HG03460 (cell line): ENCODE results near the gene HSPA14.
"Not testable (repeated sequence)": the region's sequence is repeated elsewhere in the genome, so short reads cannot be mapped to it uniquely, and the experiment has no call there.

ENCODE experiments used
- ATAC-seq: cut with Tn5 transposase; IDR thresholded peaks from one replicate; pipeline ENCODE4 v1.9.1; 2021; ENCODE audit not compliant: unreplicated experiment

Gene HSPA14

DNA sequence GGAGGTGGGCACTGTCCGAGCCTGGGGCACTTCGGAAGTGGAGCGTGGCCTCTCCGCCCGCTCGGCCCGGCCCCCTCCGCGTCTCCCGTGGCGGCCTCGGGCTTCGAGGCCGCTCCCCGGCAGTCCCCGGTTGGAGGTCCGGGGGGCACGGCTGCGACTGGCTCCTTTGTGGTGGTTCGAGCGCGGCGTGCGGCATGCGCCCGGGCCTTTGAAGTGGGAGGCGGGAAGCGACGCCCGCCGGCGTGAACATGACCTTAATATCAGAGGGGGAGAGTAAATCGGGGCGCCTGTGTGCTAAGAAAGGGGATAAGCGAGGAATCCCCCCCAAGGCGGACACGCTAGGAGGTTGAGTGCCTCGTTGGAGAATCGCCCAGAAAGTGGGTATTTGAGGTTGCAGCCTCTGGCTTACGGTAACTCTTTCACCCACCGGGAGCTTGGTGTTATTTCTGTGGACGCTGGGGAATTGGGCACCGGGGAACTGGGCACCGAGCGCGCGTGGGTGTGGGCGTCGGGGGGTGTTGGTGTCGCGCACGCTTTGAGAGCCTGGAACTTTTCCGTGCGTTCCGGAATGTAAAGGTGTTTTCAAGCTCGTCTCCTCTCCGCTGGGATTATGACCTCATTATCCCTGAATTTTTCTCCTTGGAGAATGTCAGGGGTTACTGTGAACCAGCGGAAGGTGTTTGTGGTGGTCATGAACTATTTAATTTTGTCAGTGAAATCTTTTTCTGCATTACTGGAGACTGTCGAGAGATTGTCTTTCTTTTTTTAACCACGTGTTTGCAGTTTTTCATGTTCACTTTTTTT is 41.2 kb downstream of the HSPA14 start:
- peak; percentile 13 for ATAC-seq

DNA sequence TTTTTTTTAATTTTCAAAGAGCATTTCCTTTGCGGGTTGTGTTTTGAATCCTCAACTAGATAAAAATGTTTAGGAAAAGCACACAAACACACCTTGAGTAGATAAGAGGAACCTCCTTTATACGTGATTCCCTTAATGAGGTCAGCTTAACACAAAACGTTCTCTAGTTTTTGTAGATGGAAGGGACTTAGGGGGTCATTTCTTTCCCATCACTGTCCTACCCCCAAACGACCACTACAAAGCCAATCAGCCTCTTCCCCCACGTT is 41.8 kb downstream of the HSPA14 start:
- ATAC-seq, result no peak

- no peak for ATAC-seq
These were observed 42.1 kb downstream of the HSPA14 start for GRCh38 chr10:14880229-14880628.

- no peak for ATAC-seq
These were observed 46.0 kb downstream of the HSPA14 start for GRCh38 chr10:14884082-14884481.

DNA sequence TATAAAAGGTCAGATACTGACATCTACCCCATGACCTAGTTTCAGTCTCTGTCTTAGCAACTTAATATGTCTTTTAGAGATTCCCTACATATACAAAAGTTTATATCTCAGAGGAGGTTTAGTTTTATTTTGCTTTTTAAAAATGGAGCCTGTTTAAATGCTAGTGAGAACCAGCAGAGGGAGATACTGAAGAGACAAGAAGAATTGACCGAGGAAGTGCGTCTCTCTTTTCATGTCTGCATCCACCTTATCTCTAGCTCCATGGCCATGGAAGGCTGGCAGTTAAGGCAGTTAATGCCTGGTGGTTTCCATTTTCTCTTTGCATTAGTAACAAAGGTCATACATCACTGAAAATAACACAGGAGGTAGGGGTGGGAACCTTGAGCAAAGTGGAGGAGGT is 51.2 kb downstream of the HSPA14 start:
- ATAC-seq, result no peak

GRCh38 chr10:14891151-14891550 is 53.0 kb downstream of the HSPA14 start:
- no peak for ATAC-seq

DNA sequence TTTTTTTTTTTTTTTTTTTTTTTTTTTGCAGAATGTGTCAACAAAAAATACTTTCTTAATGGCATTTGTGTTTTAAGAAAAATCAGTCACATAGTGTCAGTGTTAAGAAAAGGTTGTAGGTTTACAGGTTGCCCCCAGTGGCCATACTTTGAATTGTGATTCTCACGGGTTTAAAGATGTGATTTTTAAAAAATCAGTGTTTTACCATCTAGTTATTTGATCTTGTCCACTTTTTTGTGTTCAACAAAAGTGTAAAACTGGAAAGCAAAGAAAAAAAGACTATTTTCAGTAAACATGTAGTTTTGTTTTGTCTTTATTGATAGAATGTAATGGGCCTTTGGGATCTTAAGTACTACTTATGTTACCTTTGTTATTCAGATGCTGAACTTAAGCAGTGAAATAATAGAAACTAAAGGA is 66.2 kb downstream of the HSPA14 start:
- ATAC-seq, result no peak

DNA sequence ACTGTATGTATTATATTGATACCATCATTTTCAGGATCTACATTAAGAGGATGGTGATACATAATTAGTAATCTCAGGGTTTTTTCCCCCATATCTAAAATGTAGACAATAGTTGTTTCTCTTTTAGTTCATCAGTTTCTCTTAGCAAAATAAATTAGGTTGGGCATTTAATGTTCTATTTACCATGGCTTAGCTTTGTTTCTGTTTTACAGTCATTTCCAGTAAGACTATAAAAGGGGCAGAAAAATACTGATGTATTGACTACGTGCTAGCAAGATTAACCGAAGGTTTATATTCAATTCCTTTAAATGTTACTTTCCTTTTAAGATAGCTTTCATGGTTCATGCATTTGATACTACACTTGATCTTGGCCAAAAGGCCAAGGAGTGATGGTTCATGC is 66.8 kb downstream of the HSPA14 start:
- ATAC-seq, result no peak

DNA sequence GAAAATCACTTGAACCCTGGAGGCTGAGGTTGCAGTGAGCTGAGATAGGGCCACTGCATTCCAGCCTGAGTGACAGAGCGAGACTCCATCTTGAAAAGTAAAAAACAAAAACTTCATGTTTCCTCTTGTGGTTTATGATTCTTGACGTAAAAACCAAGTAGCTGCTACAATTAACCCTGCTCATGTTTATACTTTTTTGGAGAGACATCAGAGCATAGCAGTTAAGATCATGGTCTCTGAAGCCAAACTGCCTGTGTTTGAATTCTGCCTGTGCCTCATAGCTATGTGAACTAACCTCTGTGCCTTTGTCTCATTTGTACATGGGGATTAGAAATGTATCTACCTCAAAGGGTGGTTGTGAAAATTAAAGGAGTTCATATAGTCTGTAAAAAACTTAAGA is 67.8 kb downstream of the HSPA14 start:
- no peak for ATAC-seq

GRCh38 chr10:14906765-14907164 is 68.7 kb downstream of the HSPA14 start:
- no peak for ATAC-seq

DNA sequence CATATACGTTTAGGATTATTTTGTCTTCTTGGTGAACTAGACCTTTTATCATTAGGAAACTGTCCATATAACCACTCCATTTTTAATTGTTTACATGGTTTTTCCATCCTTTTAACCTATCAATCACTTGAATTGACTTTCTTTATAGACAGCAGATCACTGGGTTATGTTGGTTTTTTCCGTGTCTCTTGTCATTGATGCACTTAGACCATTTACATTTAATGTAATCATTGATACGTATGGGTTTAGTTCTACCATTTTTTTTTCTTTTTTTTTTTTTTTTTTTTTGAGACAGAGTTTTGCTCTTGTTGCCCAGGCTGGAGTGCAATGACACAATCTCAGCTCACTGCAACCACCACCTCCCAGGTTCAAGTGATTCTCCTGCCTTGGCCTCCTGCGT is 69.5 kb downstream of the HSPA14 start:
- ATAC-seq, result not testable (repeated sequence)

DNA sequence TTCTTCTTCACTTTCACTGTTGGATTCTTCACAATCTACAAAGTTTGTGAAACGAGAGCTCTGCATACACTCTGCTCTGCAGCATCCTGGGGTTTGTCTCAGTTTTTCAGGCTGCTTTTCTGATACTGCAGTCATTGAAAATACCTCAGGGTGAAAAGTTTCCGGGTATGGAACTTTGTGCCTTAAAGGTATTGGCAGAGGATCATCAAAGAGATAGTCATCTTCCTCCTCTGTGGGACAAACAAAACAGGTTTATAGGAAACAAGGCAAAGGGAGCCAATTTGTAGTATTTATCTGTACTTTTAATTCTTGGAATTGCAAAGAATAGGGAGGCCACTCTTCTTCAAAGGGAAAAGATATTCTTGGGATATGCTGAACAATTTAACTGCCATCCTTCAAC is 71.0 kb downstream of the HSPA14 start:
- no peak for ATAC-seq

GRCh38 chr10:14910953-14911352 is 72.8 kb downstream of the HSPA14 start:
- ATAC-seq, result no peak

DNA sequence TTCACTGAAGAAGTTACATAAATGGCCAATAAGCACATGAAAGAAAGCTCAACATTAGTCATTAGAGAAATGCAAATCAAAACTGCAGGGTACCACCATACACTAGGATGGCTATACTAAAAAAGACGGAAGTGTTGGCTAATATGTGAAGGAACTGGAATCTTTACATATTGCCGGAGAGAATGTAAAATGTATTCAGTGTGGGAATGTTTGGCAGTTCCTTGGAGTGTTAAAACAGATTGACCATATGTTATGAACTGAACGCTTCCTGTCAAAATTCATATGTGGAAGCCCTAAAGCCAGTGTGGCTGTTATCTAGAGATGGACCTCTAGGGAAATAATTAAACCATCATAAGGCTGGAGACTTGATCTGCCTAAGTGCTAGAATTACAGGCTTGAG is 73.7 kb downstream of the HSPA14 start:
- ATAC-seq, result no peak

GRCh38 chr10:14916600-14916999 is 78.5 kb downstream of the HSPA14 start:
- ATAC-seq, result no peak

GRCh38 chr10:14917827-14918226 is 79.7 kb downstream of the HSPA14 start:
- no peak for ATAC-seq

DNA sequence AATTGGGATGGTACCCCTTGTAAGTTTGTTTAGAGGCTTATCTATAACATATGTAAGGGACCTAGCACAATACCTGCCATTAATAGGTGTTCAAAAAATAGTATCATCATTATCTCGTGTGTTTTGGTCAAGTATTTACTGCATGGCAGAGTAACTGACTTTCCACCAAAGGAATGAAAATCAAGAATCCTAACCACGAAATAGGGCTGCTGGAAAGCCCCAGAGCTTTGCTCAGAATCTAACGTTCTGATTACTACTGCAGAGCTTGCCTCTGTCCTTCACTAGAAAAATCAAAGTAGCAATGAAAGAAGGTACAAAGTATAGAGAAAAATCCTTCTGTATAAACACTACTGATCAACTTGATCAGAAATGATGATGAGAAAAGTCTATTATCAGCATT is 80.9 kb downstream of the HSPA14 start:
- ATAC-seq, result no peak
